AG04449 (cell line): ENCODE measurements around the gene MRPL34.

Experiments used
- CTCF ChIA-PET: fragments of 350-600 bp; formaldehyde crosslinking; extraction: SDS; loops from one replicate; lab custom pipeline; 2021; ENCODE audit warnings: antibody characterized with exemption; lab: Yijun Ruan, JAX
- POLR2A ChIA-PET: fragments of 400-600, 350-600 bp; formaldehyde crosslinking; extraction: SDS; loops from one replicate; lab custom pipeline; 2020; ENCODE audit warnings: antibody characterized with exemption, inconsistent platforms; lab: Yijun Ruan, JAX
- DNase-seq: peaks from one replicate; pipeline ENCODE4 v3.0.0-alpha.2; 2010; ENCODE audit warnings: low read depth, low spot score
- H3K4me3 ChIP-seq: 2 replicates; pipeline ENCODE4 v1.5.1; 2011; ENCODE audit warnings: low read depth, mild to moderate bottlenecking, control low read depth, low read length
- TF ChIP-seq, protein P1 (sequence below): IDR thresholded peaks from one replicate; pipeline ENCODE4 v1.5.1; 2011; ENCODE audit warnings: mild to moderate bottlenecking, moderate library complexity, low read length, control low read depth, inconsistent platforms; ENCODE audit not compliant: insufficient read depth; ENCODE audit errors: missing control alignments

MRPL34 gene

DNA sequence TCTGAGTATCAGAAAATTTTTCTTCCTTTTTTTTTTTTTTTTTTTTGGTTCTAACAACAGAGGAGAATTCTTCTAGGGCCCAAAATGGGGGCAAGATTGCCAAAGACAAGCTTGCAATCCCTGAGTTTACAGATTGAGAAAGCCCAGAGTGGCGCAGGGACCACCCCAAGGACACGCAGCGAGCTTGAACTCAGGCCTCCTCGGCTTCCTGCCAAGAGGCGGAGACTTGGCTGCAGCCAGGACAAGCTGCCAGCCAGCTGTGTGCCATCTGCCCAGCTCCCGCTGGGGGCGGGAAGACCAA, 506 bp upstream of the MRPL34 start:
- no peak for DNase-seq
- TF ChIP-seq, protein P1, sequence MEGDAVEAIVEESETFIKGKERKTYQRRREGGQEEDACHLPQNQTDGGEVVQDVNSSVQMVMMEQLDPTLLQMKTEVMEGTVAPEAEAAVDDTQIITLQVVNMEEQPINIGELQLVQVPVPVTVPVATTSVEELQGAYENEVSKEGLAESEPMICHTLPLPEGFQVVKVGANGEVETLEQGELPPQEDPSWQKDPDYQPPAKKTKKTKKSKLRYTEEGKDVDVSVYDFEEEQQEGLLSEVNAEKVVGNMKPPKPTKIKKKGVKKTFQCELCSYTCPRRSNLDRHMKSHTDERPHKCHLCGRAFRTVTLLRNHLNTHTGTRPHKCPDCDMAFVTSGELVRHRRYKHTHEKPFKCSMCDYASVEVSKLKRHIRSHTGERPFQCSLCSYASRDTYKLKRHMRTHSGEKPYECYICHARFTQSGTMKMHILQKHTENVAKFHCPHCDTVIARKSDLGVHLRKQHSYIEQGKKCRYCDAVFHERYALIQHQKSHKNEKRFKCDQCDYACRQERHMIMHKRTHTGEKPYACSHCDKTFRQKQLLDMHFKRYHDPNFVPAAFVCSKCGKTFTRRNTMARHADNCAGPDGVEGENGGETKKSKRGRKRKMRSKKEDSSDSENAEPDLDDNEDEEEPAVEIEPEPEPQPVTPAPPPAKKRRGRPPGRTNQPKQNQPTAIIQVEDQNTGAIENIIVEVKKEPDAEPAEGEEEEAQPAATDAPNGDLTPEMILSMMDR = no peak
- H3K4me3 ChIP-seq = peak overlapping the region; percentile 75
- CTCF ChIA-PET = interaction anchor here (0.5 to 5.7 kb wide), 11 partner anchors 8 to 554 kb away, joined by 3 to 69 read pairs (median 4); partner anchors contain the start of genes ANKLE1 and ANO8
- POLR2A ChIA-PET = interaction anchor here (0.6 kb wide), 1 partner anchor 78 kb away, joined by 3 read pairs; no protein-coding TSS in a partner anchor

GRCh38 chr19:17306285-17306714, 628 bp downstream of the MRPL34 start:
- TF ChIP-seq, protein P1 = no peak
- peak overlapping the region; percentile 75 for H3K4me3 ChIP-seq
- DNase-seq = no peak
- POLR2A ChIA-PET = interaction anchor here (0.5 to 0.7 kb wide), 3 partner anchors 11 to 444 kb away, joined by 3 to 4 read pairs (median 3); no protein-coding TSS in a partner anchor
- CTCF ChIA-PET = interaction anchor here (0.6 to 5.7 kb wide), 5 partner anchors 10 to 113 kb away, joined by 3 to 69 read pairs (median 4); partner anchors contain the start of gene MVB12A

- H3K4me3 ChIP-seq = no peak overlapping the region
- no peak for DNase-seq
- ChIA-PET CTCF (interaction anchor here (1.0 to 4.1 kb wide), 5 partner anchors 15 to 256 kb away, joined by 3 to 18 read pairs (median 3); partner anchors contain the start of gene ANO8), POLR2A (no interaction called here)
- TF ChIP-seq, protein P1 = no peak
Observed at GRCh38 chr19:17307876-17308377, 2.3 kb downstream of the MRPL34 start.

GRCh38 chr19:17309198-17309964, 3.7 kb downstream of the MRPL34 start, which contains the start of gene DDA1:
DDA1 (plus strand) TSS chr19:17309563; CDS start chr19:17309655, 92 bp downstream.
- ChIA-PET CTCF (interaction anchor here (1.2 to 4.1 kb wide), 6 partner anchors 16 to 257 kb away, joined by 3 to 18 read pairs (median 3); partner anchors contain the start of gene ANO8), POLR2A (interaction anchor here (0.5 to 0.9 kb wide), 4 partner anchors 12 to 81 kb away, joined by 3 to 6 read pairs (median 4); partner anchors contain the start of gene ANO8)
- peak within 1 kb of the TSS; percentile 95 for H3K4me3 ChIP-seq
- DNase-seq = peak; percentile 98
- TF ChIP-seq, protein P1 = no peak

- CTCF ChIA-PET = interaction anchor here (1.2 to 4.1 kb wide), 3 partner anchors 17 to 82 kb away, joined by 3 to 18 read pairs (median 3); no protein-coding TSS in a partner anchor
Observed at GRCh38 chr19:17309965-17310461, 4.3 kb downstream of the MRPL34 start.

More at GRCh38 chr19:17309965-17310461, 4.3 kb downstream of the MRPL34 start:
- TF ChIP-seq, protein P1 = no peak
- peak overlapping the region; percentile 95 for H3K4me3 ChIP-seq
- POLR2A ChIA-PET = no interaction called here
- DNase-seq = no peak
